ENCODE data around the gene TCEAL8.

Gene TCEAL8

DNA sequence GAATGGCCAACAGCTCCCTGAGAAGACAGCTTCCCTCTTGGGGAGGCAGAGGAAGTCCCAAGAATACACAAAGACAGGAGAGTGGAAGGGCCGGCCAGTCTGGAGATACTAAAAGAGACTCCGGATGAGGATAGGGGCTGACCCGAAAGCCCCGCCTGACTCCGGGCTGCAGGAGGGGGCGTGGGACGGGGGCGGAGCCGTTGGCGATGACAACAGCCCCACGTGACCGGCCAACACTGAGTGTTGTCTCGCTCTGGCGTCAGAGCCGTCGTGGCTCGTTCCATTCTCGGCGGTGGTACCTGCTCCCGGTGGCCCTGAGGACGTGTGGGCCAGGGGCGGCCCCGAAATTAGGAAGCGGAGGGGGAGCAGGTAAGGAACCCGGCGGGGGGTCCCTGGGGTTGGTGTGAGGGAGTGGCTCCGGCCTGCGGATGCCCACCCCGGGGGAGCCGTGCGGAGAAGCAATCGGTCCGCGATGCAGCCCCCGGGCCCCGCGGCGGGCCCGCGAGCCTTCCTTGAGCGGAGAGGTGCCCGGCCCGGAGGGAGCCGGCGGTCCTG is 40.0 kb downstream of the TCEAL8 start, which contains the start of gene BEX4:
TSS of gene BEX4 (plus strand) at position 239 of the 555 bp plus-strand sequence. CDS start 1,046 bp downstream, outside the sequence.
- DNase-seq = peak; percentile 71

DNA sequence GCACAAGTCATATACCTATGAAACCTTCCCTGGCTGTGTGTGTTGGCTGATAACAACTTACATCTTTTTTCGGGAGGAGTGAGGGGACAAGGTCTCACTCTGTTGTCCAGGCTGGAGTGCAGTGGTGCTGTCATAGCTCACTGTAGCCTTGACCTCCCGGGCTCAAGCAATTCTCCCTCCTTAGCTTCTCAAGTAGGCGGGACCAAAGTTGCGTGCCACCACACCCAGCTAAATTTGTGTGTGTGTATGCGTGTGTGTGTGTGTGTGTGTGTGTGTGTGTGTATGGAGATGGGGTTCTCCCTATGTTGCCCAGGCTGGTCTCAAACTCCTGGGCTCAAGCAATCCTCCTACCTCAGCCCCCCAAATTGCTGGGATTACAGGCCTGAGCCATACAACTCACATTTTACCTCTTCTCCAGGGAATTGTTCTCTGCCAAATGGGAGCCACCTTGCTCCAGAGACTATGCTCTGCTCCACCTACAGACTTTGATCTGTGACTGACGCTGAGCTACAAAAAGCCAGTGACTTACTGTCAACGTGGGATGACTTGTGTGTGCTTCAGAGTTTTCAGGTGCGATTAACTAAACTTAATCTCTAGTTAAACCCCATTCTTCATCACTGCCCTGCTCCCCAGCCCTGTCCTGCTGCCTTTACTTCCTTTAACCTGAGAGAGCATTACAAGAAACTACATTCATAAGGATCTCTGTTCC is 42.1 kb downstream of the TCEAL8 start:
- no peak for DNase-seq

GRCh38 chrX:103211012-103211715 is 43.8 kb downstream of the TCEAL8 start:
- no peak for DNase-seq

GRCh38 chrX:103210056-103210455 is 44.9 kb downstream of the TCEAL8 start:
- DNase-seq = no peak

Measured in T-helper 9 cell (primary cell).